ENCODE data around the gene ERC2. TPM values are rescaled to one million over a fixed set of nuclear protein-coding genes. Genes with fewer than 3 reads are reported as not detected.

Gene ERC2
- total RNA-seq, 2 experiments from 2014 or later: not detected

DNA sequence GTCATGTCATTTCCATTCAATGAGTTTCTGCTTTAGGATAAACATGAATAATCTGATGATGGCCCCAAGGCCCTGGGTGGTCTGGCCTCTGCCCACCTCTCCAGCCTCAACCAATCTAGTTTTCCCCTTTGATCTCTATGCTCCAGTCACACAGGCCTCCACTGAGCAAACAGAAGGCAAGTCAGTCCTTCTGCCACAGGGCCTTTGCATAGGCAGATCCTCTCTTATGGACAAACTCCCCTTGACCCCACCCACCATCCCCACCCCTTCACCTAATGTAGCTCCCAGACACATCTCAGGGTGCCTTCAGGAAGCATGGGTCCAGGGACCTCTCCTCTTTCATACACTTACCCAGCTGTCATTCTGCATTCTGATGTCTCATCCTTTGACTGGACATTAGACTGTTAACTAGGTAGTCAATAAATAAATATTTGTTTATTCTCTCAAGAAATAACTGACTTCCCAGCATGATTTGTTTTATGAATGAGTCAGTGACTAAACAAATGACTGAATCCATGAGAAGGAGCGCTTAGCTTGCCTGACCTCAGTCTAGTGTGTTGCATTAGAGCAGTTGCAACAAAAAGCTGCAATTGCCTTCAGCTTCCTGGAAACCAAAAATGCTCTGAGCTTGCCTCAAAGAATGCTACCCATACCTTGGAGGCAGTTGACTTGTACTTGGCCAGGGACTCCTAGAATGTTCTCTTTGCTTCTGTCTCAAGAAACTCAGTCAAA is 594.6 kb downstream of the ERC2 start:
- H3K27ac Mint-ChIP-seq: no peak overlapping the region
- no peaks in the 10 kb centered on the region for H3K27me3 Mint-ChIP-seq
- H3K4me1 Mint-ChIP-seq (ENCODE audit: low read depth): no peaks in the 10 kb centered on the region
- ChIA-PET POLR2A (no interaction called here), CTCF (no interaction called here)
- no peaks in the 10 kb centered on the region for H3K9me3 Mint-ChIP-seq
- DNase-seq: no peak
- H3K36me3 Mint-ChIP-seq: no peaks in the 10 kb centered on the region
- intact Hi-C loops (cut with micrococcal nuclease): no loop called here
- no peak overlapping the region for H3K4me3 Mint-ChIP-seq

DNA sequence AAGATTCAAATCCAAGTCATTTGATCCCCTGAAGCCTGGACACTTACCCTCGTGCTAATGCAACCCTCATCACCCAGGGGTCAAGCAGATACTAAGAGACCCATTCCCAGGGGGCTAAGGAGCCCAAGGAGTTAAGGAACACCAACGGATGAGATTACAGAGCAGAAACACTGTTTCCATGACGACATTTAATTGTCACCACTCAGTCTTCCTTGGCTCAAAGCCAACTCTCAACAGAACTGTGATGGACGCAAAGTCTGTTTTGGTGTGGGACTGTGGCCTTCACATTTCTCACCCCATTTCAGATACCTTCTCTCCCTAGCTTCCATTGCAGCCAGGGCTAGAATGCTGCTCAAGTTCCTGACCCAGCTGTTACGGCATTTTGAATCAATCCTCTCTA is 597.7 kb downstream of the ERC2 start:
- intact Hi-C loops (cut with micrococcal nuclease): no loop called here
- H3K36me3 Mint-ChIP-seq: no peaks in the 10 kb centered on the region
- H3K9me3 Mint-ChIP-seq: no peaks in the 10 kb centered on the region
- ChIA-PET CTCF (no interaction called here), POLR2A (no interaction called here)
- no peak overlapping the region for H3K4me3 Mint-ChIP-seq
- H3K27ac Mint-ChIP-seq: no peak overlapping the region
- DNase-seq: no peak
- no peaks in the 10 kb centered on the region for H3K4me1 Mint-ChIP-seq (ENCODE audit: low read depth)
- H3K27me3 Mint-ChIP-seq: no peaks in the 10 kb centered on the region

DNA sequence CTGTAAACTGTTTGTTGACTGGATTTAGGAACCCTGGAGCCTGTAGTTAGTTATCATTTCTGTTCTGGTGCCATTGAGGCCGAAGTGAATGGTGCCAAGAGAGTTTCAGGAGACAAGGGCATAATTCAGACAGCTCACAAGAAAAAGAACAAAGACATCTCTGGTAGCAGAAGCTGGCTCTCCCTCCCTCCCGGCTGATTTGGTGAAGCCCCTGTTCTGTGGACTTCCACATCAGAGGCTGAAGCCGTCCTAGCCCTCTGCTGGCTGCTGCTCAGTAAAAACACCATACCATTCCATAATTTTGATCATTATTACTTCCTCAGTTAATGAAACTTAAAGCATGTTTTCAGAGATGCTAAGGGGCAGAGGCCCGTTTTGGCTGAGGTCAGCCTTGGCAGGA is 599.9 kb downstream of the ERC2 start:
- H3K27ac Mint-ChIP-seq: no peak overlapping the region
- DNase-seq: no peak
- no peaks in the 10 kb centered on the region for H3K4me1 Mint-ChIP-seq (ENCODE audit: low read depth)
- ChIA-PET CTCF (no interaction called here), POLR2A (no interaction called here)
- no peaks in the 10 kb centered on the region for H3K36me3 Mint-ChIP-seq
- H3K27me3 Mint-ChIP-seq: no peaks in the 10 kb centered on the region
- H3K4me3 Mint-ChIP-seq: no peak overlapping the region
- no peaks in the 10 kb centered on the region for H3K9me3 Mint-ChIP-seq
- intact Hi-C loops (cut with micrococcal nuclease): no loop called here

DNA sequence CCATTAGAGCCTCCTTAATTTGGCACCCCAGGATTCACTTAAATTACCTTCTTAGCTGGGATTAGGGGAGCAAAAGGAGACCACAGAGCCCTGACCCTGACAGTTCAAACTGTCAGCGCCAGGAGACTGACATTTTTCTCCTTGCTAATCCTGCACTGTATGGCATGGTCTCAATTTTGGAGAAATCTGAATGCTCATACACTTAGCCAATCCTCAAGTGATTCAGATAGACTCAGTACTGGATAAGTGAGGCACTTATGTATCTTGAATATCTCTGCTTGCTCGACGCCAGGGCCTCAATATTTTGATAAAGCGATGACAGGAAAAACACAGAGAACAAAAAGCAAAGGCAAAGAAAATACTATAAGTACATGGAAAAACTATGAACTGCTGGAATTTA is 605.2 kb downstream of the ERC2 start:
- no peaks in the 10 kb centered on the region for H3K4me1 Mint-ChIP-seq (ENCODE audit: low read depth)
- no peaks in the 10 kb centered on the region for H3K27me3 Mint-ChIP-seq
- DNase-seq: no peak
- H3K27ac Mint-ChIP-seq: no peak overlapping the region
- H3K9me3 Mint-ChIP-seq: no peaks in the 10 kb centered on the region
- no peak overlapping the region for H3K4me3 Mint-ChIP-seq
- CTCF ChIA-PET: no interaction called here
- intact Hi-C loops (cut with micrococcal nuclease): no loop called here
- no peaks in the 10 kb centered on the region for H3K36me3 Mint-ChIP-seq
- POLR2A ChIA-PET: no interaction called here

DNA sequence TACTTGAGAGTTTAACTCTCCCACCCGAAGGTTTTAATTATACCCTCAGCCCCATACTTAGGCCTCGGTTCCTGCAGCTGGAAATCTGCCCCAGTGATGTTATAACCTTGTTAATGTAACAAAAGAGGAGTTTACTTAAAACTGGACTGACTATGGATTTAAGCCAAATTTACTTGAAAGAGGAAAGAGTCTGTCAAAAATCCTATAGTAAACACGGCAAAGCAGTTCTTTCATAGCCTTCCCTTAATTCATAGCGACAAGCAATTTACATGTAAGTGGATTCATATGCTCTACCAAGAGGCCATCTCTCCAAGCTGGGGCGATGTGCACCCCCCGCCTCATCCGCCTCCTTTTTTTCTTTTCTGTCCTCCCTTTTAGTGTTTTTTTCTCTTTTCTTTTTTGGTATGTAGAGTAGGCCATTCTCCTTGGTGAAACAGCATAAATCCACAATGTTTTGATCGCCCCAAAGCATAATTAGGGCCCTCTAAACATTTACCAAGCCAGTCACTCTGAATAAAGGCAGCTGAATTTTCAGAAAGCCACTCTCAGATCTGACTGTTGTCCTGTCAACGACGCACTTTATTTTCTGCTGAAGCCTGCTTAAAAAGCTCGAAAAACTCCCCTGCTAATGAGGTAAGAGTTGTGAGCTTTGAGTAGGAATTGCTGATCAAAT is 608.1 kb downstream of the ERC2 start:
- Mint-ChIP-seq H3K4me1 (ENCODE audit: low read depth) (no peaks in the 10 kb centered on the region), H3K27me3 (no peaks in the 10 kb centered on the region), H3K4me3 (no peak overlapping the region), H3K27ac (no peak overlapping the region), H3K9me3 (no peaks in the 10 kb centered on the region), H3K36me3 (no peaks in the 10 kb centered on the region)
- DNase-seq: no peak
- CTCF ChIA-PET: no interaction called here
- POLR2A ChIA-PET: no interaction called here
- intact Hi-C loops (cut with micrococcal nuclease): no loop called here

DNA sequence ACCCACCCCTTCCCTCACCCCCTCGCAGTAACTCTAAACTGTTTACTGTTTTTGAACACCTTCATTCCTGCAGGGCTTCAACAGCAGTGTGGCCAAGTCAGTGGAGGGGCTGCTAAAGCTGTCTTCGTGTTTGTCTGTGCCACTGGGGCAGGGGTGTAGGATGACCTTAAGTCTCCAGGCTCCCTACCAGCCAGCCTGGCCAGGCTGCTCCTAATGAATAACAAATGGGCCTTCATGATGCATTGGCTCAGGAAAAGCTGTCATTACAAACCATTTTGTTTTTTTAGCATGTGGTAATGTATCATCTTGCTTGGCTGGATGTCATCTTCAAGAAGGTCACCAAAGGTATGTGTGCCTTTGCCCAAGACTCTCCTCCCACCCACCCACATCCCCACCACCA is 609.0 kb downstream of the ERC2 start:
- no peaks in the 10 kb centered on the region for H3K9me3 Mint-ChIP-seq
- POLR2A ChIA-PET: no interaction called here
- no peak overlapping the region for H3K4me3 Mint-ChIP-seq
- CTCF ChIA-PET: no interaction called here
- H3K27me3 Mint-ChIP-seq: no peaks in the 10 kb centered on the region
- intact Hi-C loops (cut with micrococcal nuclease): no loop called here
- H3K4me1 Mint-ChIP-seq (ENCODE audit: low read depth): no peaks in the 10 kb centered on the region
- no peak overlapping the region for H3K27ac Mint-ChIP-seq
- DNase-seq: no peak
- H3K36me3 Mint-ChIP-seq: no peaks in the 10 kb centered on the region

DNA sequence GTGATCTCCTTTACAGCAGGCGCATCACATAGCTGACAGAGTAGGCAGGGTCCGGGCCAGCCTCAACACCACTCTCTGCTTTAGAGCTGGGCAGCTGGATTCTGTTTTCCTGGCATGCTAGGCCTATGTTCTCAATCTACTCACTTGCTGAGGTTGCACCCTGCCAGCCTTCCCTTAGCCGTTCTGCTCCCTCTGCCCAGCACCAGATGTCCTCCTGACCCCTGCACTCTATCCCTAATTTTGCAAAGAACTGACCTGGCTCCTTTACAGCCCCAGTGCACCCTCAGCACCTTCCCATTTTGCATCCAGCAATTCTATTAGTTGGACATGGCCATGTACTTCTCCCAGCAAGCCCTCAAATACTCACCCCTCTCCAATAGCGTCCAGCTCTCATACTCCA is 609.5 kb downstream of the ERC2 start:
- intact Hi-C loops (cut with micrococcal nuclease): no loop called here
- no peak overlapping the region for H3K4me3 Mint-ChIP-seq
- no peak for DNase-seq
- no peaks in the 10 kb centered on the region for H3K27me3 Mint-ChIP-seq
- no peaks in the 10 kb centered on the region for H3K36me3 Mint-ChIP-seq
- H3K27ac Mint-ChIP-seq: no peak overlapping the region
- no peaks in the 10 kb centered on the region for H3K4me1 Mint-ChIP-seq (ENCODE audit: low read depth)
- CTCF ChIA-PET: no interaction called here
- no peaks in the 10 kb centered on the region for H3K9me3 Mint-ChIP-seq
- POLR2A ChIA-PET: no interaction called here

DNA sequence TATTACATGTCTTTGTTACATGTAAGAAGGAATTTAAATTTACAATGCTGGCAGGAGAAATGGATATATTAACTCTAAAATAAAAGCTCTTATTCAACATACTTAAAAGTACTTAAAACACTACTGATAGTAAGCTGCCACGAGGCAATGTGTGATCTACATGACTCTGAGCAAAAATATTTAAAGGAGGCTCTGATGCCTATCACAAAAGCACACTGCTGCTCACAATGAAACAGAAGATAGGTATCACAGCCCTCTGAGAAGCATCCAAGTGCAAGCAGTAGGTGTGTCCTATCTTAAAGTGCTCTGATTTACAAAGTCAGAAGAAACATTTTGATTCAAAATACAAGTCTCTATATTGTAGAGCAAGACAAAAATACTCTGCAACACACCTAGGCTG is 610.0 kb downstream of the ERC2 start:
- H3K27me3 Mint-ChIP-seq: no peaks in the 10 kb centered on the region
- no peak for DNase-seq
- CTCF ChIA-PET: no interaction called here

DNA sequence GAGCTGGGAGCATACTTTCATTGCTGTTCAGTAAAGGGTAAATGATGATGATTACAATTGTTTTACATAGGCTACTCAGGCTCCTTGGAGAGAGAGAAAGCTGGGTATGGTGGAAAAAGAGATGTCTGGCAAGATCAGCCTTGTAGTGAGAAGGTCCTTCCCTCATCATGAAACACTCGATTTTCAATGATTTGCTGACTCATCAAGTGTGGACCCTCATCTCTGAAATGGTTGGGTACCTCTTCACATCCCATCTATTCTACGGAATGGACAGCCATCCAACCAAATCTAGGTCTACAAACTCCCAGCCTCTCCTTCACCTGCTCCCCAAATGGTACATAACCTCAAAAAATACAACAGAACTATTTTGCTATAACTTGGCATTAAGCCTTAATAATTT is 610.6 kb downstream of the ERC2 start:
- ChIA-PET POLR2A (no interaction called here), CTCF (no interaction called here)
- H3K4me3 Mint-ChIP-seq: no peak overlapping the region
- no peaks in the 10 kb centered on the region for H3K9me3 Mint-ChIP-seq
- intact Hi-C loops (cut with micrococcal nuclease): no loop called here
- H3K36me3 Mint-ChIP-seq: no peaks in the 10 kb centered on the region
- DNase-seq: no peak
- H3K27ac Mint-ChIP-seq: no peak overlapping the region
- H3K27me3 Mint-ChIP-seq: no peaks in the 10 kb centered on the region
- no peaks in the 10 kb centered on the region for H3K4me1 Mint-ChIP-seq (ENCODE audit: low read depth)

More for the DNA sequence above, 610.0 kb downstream of the ERC2 start:
- H3K36me3 Mint-ChIP-seq: no peaks in the 10 kb centered on the region
- H3K4me1 Mint-ChIP-seq (ENCODE audit: low read depth): no peaks in the 10 kb centered on the region
- intact Hi-C loops (cut with micrococcal nuclease): no loop called here
- H3K27ac Mint-ChIP-seq: no peak overlapping the region
- no peaks in the 10 kb centered on the region for H3K9me3 Mint-ChIP-seq
- POLR2A ChIA-PET: no interaction called here
- H3K4me3 Mint-ChIP-seq: no peak overlapping the region

DNA sequence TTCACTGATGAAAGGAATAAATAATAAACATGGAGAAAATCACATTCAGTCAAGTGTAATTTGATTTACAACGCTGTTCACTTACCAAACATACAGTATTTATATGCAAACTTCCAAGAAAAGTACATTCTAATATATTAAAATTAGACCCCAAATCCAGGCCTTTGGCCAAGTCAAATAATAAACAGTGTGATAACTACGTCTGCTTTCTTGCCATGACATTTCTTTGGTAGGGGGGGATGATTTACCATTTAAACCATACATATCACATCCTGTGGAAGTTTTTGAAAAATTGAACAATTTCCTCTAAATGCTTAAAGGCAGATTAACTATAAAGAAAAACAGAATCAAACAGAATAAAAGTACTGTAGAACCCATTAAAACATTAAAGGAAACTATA is 613.0 kb downstream of the ERC2 start:
- H3K27me3 Mint-ChIP-seq: no peaks in the 10 kb centered on the region
- intact Hi-C loops (cut with micrococcal nuclease): no loop called here
- H3K4me3 Mint-ChIP-seq: no peak overlapping the region
- H3K36me3 Mint-ChIP-seq: no peaks in the 10 kb centered on the region
- DNase-seq: no peak
- H3K9me3 Mint-ChIP-seq: no peaks in the 10 kb centered on the region
- POLR2A ChIA-PET: no interaction called here
- H3K4me1 Mint-ChIP-seq (ENCODE audit: low read depth): no peaks in the 10 kb centered on the region
- no peak overlapping the region for H3K27ac Mint-ChIP-seq
- CTCF ChIA-PET: no interaction called here

DNA sequence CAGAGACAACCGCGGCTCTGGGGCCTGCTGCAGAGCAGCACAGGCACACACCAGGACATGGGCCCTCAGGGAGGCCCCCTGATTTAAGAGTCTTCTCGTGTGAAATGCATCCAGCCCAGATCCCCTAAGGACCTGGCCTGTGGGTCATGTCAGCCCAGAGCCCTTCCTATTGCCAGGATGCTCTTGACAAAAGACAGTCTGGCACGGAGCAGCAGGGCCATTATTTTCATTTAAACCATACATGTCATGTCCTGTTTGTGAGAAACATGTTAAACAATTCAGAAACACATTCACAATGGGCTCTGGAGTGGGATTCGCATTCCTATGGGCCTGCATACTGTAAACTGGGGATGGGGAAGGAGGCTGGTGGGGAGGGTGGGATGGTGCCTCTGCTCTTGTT is 613.8 kb downstream of the ERC2 start:
- Mint-ChIP-seq H3K4me3 (no peak overlapping the region), H3K36me3 (no peaks in the 10 kb centered on the region), H3K9me3 (no peaks in the 10 kb centered on the region), H3K27me3 (no peaks in the 10 kb centered on the region), H3K27ac (no peak overlapping the region), H3K4me1 (ENCODE audit: low read depth) (no peaks in the 10 kb centered on the region)
- no peak for DNase-seq
- ChIA-PET CTCF (no interaction called here), POLR2A (no interaction called here)
- intact Hi-C loops (cut with micrococcal nuclease): no loop called here

DNA sequence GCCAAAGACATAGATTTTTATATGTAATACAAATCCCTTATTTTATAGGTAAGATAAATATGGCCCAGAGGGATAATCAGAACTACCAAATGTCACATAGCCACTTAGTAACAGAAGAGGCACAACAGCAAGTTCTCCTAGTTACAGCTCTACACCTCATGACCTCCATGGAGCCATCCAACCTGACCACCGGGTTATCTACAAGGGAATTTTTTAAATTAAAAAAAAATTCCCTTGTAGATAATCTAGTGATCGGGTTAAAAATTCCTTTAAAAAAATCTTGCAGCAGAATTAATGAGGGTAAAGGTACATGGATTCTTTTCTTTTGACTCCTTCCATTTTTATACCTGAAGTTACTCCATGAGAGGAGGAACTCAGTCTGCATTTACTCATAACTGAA is 615.9 kb downstream of the ERC2 start:
- Mint-ChIP-seq H3K4me3 (no peak overlapping the region), H3K9me3 (no peaks in the 10 kb centered on the region), H3K27ac (no peak overlapping the region), H3K4me1 (ENCODE audit: low read depth) (no peaks in the 10 kb centered on the region), H3K27me3 (no peaks in the 10 kb centered on the region), H3K36me3 (no peaks in the 10 kb centered on the region)
- intact Hi-C loops (cut with micrococcal nuclease): no loop called here
- ChIA-PET POLR2A (no interaction called here), CTCF (no interaction called here)
- no peak for DNase-seq

DNA sequence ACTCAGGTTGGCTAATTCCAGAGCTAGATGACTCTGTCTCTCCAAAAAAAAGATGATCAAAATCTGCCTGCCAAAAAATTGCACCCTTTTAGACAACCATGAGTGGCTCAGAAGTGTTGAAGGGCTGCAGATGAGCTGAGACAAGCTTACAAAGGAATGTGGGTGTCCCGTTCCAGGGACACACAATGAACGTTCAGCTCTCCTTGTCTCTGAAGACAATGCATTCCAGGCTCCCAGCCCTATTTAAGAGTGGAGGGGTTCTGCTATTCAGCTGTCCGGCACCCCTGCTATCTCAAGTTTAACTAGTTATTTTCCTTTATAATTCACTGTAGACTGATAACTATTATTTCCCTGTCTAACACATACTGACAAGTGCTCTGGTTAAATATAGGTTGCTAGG is 626.1 kb downstream of the ERC2 start:
- Mint-ChIP-seq H3K4me3 (no peak overlapping the region), H3K36me3 (no peaks in the 10 kb centered on the region), H3K9me3 (peaks cover 8% of the 10 kb centered on the region), H3K27me3 (no peaks in the 10 kb centered on the region), H3K4me1 (ENCODE audit: low read depth) (no peaks in the 10 kb centered on the region), H3K27ac (no peak overlapping the region)
- intact Hi-C loops (cut with micrococcal nuclease): no loop called here
- POLR2A ChIA-PET: no interaction called here
- CTCF ChIA-PET: no interaction called here
- no peak for DNase-seq
